Measurements from ENCODE around the gene INKA2. TPM values are rescaled to one million over a fixed set of nuclear protein-coding genes. Genes with fewer than 3 reads are reported as not detected.

The INKA2 gene
- total and polyA plus RNA-seq, 2 of the 4 experiments (the other 2 are of a cell fraction) = 2.2 to 2.6 TPM

DNA sequence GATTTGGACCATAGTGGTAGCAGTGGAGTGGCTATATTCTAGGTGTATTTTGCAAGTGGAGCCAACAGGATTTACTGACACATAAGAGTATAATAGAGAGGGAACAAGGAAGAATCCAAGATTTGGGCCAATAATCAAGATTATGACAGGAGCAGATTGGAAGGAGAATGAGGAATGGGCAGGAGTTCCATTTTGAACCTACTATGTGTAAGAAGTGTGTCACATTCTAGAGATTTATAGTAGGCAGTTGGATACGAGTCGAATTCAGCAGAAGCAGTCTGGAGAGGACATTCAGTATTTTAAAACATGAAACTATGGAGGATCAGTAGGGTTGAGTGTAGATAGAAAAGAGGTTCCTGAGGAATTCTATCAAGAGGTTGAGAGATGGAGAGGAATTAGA, 21.7 kb downstream of the INKA2 start:
- peaks cover 22% of the 10 kb centered on the region for H3K9me1 ChIP-seq (ENCODE audit: insufficient read depth, low read length)
- intact Hi-C loops (cut with micrococcal nuclease) = no loop called here
- no peak overlapping the region for H3K23ac ChIP-seq (ENCODE audit: low read depth, low read length)
- ChIA-PET POLR2A (ENCODE audit: unreplicated experiment) (no interaction called here), CTCF (no interaction called here)
- no peak overlapping the region for H4K91ac ChIP-seq (ENCODE audit: insufficient read depth, low read depth, low read length)
- ATAC-seq (ENCODE audit: low read depth) (no peak), DNase-seq (no peak)
- H3K9ac ChIP-seq (ENCODE audit: low read depth, low read length) = no peak overlapping the region
- H3K56ac ChIP-seq (ENCODE audit: extremely low read depth, insufficient read depth, low read length) = no peak overlapping the region
- peaks cover 2% of the 10 kb centered on the region; the same call in 1 of the 2 replicates for H3K36me3 ChIP-seq (ENCODE audit: control insufficient read depth, insufficient read depth, low read length)
- no peak overlapping the region for H3K4me2 ChIP-seq (ENCODE audit: low read depth, low read length)
- H4K5ac ChIP-seq (ENCODE audit: low read depth, low read length) = no peak overlapping the region
- 100% methylated on average over 2 of the region's 2 CpGs; no CpG with 5 or more reads in 1 of the 2 experiments for WGBS, 2 experiments (ENCODE audit: extremely low coverage in 2 of 2, insufficient read length in 1 of 2)
- no peak overlapping the region for H3K4ac ChIP-seq (ENCODE audit: low read depth, low read length)
- H3K79me1 ChIP-seq (ENCODE audit: low read depth in 1 of 2, low read length in 2 of 2) = peaks cover 0 to 5% of the 10 kb centered on the region in 2 experiments; a peak in 2 of 4 replicates
- no peaks in the 10 kb centered on the region for H3K9me3 ChIP-seq (ENCODE audit: control insufficient read depth, insufficient read depth, low read length)
- H2BK15ac ChIP-seq (ENCODE audit: low read depth, low read length) = no peak overlapping the region
- H4K20me1 ChIP-seq (ENCODE audit: insufficient read depth, low read length) = no peaks in the 10 kb centered on the region
- H3K18ac ChIP-seq (ENCODE audit: low read depth, low read length) = no peak overlapping the region
- H2AK5ac ChIP-seq (ENCODE audit: low read depth, low read length) = no peak overlapping the region
- H3K4me1 ChIP-seq (ENCODE audit: control insufficient read depth, insufficient read depth, low read length) = peaks cover 12% of the 10 kb centered on the region
- H2BK20ac ChIP-seq (ENCODE audit: low read depth, low read length) = no peak overlapping the region
- no peak overlapping the region for H2AFZ ChIP-seq (replicated peaks; ENCODE audit: low read length, poor library complexity)
- no peaks in the 10 kb centered on the region for H3K27me3 ChIP-seq (ENCODE audit: control insufficient read depth, insufficient read depth, low read length)
- H2BK5ac ChIP-seq (ENCODE audit: low read depth, low read length, poor library complexity, severe bottlenecking) = no peak overlapping the region
- BruUV-seq (replicated peaks) = no TSS peak
- H4K8ac ChIP-seq (ENCODE audit: low read depth in 2 of 2, low read length in 2 of 2) = no peak overlapping the region
- no peak overlapping the region for H3K27ac ChIP-seq (ENCODE audit: insufficient read depth, low read length)
- dilution Hi-C loops (cut with HindIII; ENCODE audit: low sequenced_read_pairs, unreplicated experiment) = no loop called here
- in situ Hi-C loops (cut with MboI; ENCODE audit: low sequenced_read_pairs) = loop anchor here (5.0 kb wide), 1 partner anchor 35 kb away; no protein-coding TSS in a partner anchor
- no peak overlapping the region for H3K14ac ChIP-seq (replicated peaks; ENCODE audit: low read depth, low read length)
- no peak for TF ChIP-seq MAZ (IDR thresholded peaks at IDR 0.05; ENCODE audit: borderline replicate concordance, low read depth, low read length)
- TF ChIP-seq CHD1 (IDR thresholded peaks at IDR 0.05; ENCODE audit: low read depth, low read length) = no peak
- TF ChIP-seq CEBPB (IDR thresholded peaks at IDR 0.05; ENCODE audit: low read depth, low read length) = no peak
- no peak for TF ChIP-seq NFE2L2 (IDR thresholded peaks at IDR 0.05; ENCODE audit: low read depth, low read length)
- no peak for TF ChIP-seq RAD21 (IDR thresholded peaks at IDR 0.05; ENCODE audit: low read length)
- no peak for TF ChIP-seq MAFK (IDR thresholded peaks at IDR 0.05; ENCODE audit: low read depth, low read length)
- TF ChIP-seq, protein P1, sequence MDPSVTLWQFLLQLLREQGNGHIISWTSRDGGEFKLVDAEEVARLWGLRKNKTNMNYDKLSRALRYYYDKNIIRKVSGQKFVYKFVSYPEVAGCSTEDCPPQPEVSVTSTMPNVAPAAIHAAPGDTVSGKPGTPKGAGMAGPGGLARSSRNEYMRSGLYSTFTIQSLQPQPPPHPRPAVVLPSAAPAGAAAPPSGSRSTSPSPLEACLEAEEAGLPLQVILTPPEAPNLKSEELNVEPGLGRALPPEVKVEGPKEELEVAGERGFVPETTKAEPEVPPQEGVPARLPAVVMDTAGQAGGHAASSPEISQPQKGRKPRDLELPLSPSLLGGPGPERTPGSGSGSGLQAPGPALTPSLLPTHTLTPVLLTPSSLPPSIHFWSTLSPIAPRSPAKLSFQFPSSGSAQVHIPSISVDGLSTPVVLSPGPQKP (IDR thresholded peaks at IDR 0.05; ENCODE audit: borderline replicate concordance, low read depth, low read length) = no peak
- no peak overlapping the region for H3K4me3 ChIP-seq (ENCODE audit: insufficient read depth, low read depth, low read length)
- H2BK120ac ChIP-seq (ENCODE audit: low read depth, low read length) = no peak overlapping the region
- H2AK9ac ChIP-seq (replicated peaks; ENCODE audit: low read depth, low read length, poor library complexity) = no peak overlapping the region
